Esophagus squamous epithelium (tissue), 4 donors: ENCODE measurements around the gene SCAI.

Experiments
- CTCF ChIP-seq, 6 experiments: fragments of 450-650 bp in 4 of 6; fragments of 200-600 bp in 2 of 6; sonication (generic) in 2 of 6; IDR thresholded peaks; one replicate each; pipeline ENCODE4 v1.5.1; 2016 to 2019; ENCODE audit warnings: antibody characterized with exemption in 6 of 6, mild to moderate bottlenecking in 4 of 6, moderate library complexity in 4 of 6
- POLR2A ChIP-seq, 4 donors: fragments of 450-650 bp; IDR thresholded peaks; one replicate each; pipeline ENCODE4 v1.6.1; 2017; ENCODE audit warnings: antibody characterized with exemption in 4 of 4, mild to moderate bottlenecking in 4 of 4, moderate library complexity in 3 of 4

- TF ChIP-seq POLR2A (IDR thresholded peaks at IDR 0.05) (no peak), CTCF (IDR thresholded peaks at IDR 0.05) (no peak)
Measured at GRCh38 chr9:124940521-124940893, 202.8 kb downstream of the SCAI start.
